ENCODE data around the gene NDC1. TPM values are rescaled to one million over a fixed set of nuclear protein-coding genes. Genes with fewer than 3 reads are reported as not detected.
A peak's percentile ranks its signal among the peaks of the same experiment; 100 is the strongest.

Gene NDC1
- total RNA-seq, 2 experiments from 2014 or later: 27.8 to 28.6 TPM

DNA sequence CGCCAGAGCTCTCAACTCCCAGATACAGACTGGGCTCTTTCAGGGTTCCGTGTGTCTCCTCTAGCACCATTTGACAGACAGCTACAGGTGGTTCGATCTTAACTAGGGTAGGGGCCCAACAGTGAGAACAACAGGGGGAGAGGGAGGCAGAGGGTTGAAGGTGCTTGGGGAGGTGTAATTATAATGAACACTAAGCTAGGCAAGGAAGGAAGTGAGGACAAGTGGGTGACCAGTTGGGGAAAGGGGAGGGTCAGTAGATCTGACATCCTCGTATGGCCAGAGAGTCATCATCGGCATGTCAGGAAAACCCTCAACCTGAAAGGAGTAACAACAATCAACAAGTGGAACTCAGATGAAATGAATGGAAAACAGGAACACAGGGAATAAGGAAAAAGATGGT lies 121.9 kb downstream of the NDC1 start:
- no peak for ATAC-seq
- Mint-ChIP-seq H3K27me3 (ENCODE audit: low read depth) (peaks cover 8% of the 10 kb centered on the region), H3K27ac (no peak overlapping the region), H3K4me1 (ENCODE audit: low read depth) (no peaks in the 10 kb centered on the region), H3K4me3 (no peak overlapping the region), H3K36me3 (ENCODE audit: low read depth) (no peaks in the 10 kb centered on the region), H3K9me3 (ENCODE audit: insufficient read depth) (no peaks in the 10 kb centered on the region)
- no peak for DNase-seq
- CTCF ChIA-PET: interaction anchor here (0.8 to 1.1 kb wide), 3 partner anchors 36 to 243 kb away, joined by 3 to 5 read pairs (median 3); no protein-coding TSS in a partner anchor
- POLR2A ChIA-PET: no interaction called here

DNA sequence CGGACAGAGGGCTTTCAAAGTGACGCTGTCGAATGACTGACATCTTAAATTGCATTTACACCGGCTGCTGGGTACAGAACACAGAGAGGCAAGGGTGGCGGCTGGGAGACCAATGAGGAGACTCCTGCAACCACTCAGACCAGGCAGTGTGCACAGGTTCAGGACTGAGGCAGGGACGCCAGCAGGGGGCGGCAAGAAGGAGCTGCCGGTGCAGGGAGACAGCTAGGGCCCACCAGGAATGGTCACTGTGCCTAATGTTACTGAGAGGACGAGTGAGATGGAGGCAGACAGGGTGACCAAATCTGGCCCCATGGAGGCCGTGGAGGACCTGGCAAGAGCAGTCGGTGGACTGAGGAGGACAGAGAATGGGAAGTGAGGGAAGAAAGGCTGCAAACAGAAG lies 122.6 kb downstream of the NDC1 start:
- Mint-ChIP-seq H3K27me3 (ENCODE audit: low read depth) (peaks cover 8% of the 10 kb centered on the region), H3K4me3 (no peak overlapping the region), H3K4me1 (ENCODE audit: low read depth) (no peaks in the 10 kb centered on the region), H3K36me3 (ENCODE audit: low read depth) (no peaks in the 10 kb centered on the region), H3K27ac (no peak overlapping the region), H3K9me3 (ENCODE audit: insufficient read depth) (no peaks in the 10 kb centered on the region)
- ChIA-PET POLR2A (no interaction called here), CTCF (interaction anchor here (0.8 to 1.1 kb wide), 3 partner anchors 36 to 244 kb away, joined by 3 to 5 read pairs (median 3); no protein-coding TSS in a partner anchor)
- DNase-seq (peak; percentile 26), ATAC-seq (peak; percentile 44)

Other genes with a start within 250 kb of the NDC1 start
- gene GLIS1, start 99.1 kb downstream of the NDC1 start, total RNA-seq: not detected
- gene YIPF1, start 51.5 kb upstream of the NDC1 start, total RNA-seq: 10 to 100 TPM; 14.9 to 16.3 TPM
- gene DIO1, start 55.9 kb upstream of the NDC1 start, total RNA-seq: not detected
- 10 to 100 TPM; 83.1 to 87.1 TPM for gene IFT25, start 107.4 kb upstream of the NDC1 start, total RNA-seq
- gene LRRC42, start 108.1 kb upstream of the NDC1 start, total RNA-seq: 10 to 100 TPM; 26.3 to 26.8 TPM
- not detected for gene LDLRAD1, start 179.9 kb upstream of the NDC1 start, total RNA-seq
- gene TMEM59, start 214.9 kb upstream of the NDC1 start, total RNA-seq: 100 to 1,000 TPM; 154 to 156 TPM
- 10 to 100 TPM; 11.6 to 12.0 TPM for gene TCEANC2, start 215.3 kb upstream of the NDC1 start, total RNA-seq

Data from activated CD8-positive, alpha-beta T cell treated with anti-CD3 and anti-CD28 coated beads, Interleukin-2, amount 10 ng/mL, durations not matched to agents 7 days and 5 days (primary cell).